Loucy (cell line): ENCODE data around the gene PCSK2.

Source experiments
- H2AFZ ChIP-seq: fragments of 200-600 bp; sonication (generic); 2 replicates; pipeline ENCODE4 v1.6.0; 2016; ENCODE audit warnings: antibody characterized with exemption, mild to moderate bottlenecking, low read length, moderate library complexity
- H3F3A ChIP-seq: fragments of 200-600 bp; 2 replicates; pipeline ENCODE4 v1.6.0; 2016; ENCODE audit warnings: antibody characterized with exemption, low read depth, mild to moderate bottlenecking
- H3K27me3 ChIP-seq: fragments of 200-600 bp; sonication (generic); 2 replicates; pipeline ENCODE4 v1.6.1; 2014; ENCODE audit warnings: low read length, mild to moderate bottlenecking; ENCODE audit not compliant: insufficient read depth, poor library complexity, severe bottlenecking
- H3K36me3 ChIP-seq: fragments of 200-600 bp; sonication (generic); 2 replicates; pipeline ENCODE4 v1.6.1; 2016; ENCODE audit warnings: low read length; ENCODE audit not compliant: insufficient read depth
- H3K4me1 ChIP-seq: fragments of 200-600 bp; sonication (generic); 2 replicates; pipeline ENCODE4 v1.5.1; 2014; ENCODE audit warnings: low read length, mild to moderate bottlenecking; ENCODE audit not compliant: insufficient read depth, poor library complexity, severe bottlenecking
- H3K4me2 ChIP-seq: fragments of 200-600 bp; sonication (generic); 2 replicates; pipeline ENCODE4 v1.6.0; 2014; ENCODE audit warnings: antibody characterized with exemption, low read length, low read depth, mild to moderate bottlenecking; ENCODE audit not compliant: poor library complexity, severe bottlenecking
- H3K4me3 ChIP-seq: fragments of 200-600 bp; sonication (generic); 2 replicates; pipeline ENCODE4 v1.5.1; 2014; ENCODE audit warnings: low read length, mild to moderate bottlenecking, mixed read lengths; ENCODE audit not compliant: poor library complexity, severe bottlenecking
- H3K79me2 ChIP-seq: fragments of 200-600 bp; sonication (generic); 2 replicates; pipeline ENCODE4 v1.6.1; 2014; ENCODE audit warnings: low read length; ENCODE audit not compliant: insufficient read depth
- H3K9ac ChIP-seq: fragments of 200-600 bp; sonication (generic); 2 replicates; pipeline ENCODE4 v1.6.0; 2014; ENCODE audit warnings: mild to moderate bottlenecking, low read depth, low read length, moderate library complexity; ENCODE audit not compliant: poor library complexity, severe bottlenecking
- H3K9me2 ChIP-seq: fragments of 200-600 bp; sonication (generic); replicated peaks from 2 replicates; pipeline ENCODE4 v1.6.1; 2016; ENCODE audit warnings: low read depth, low read length, mixed read lengths
- H3K9me3 ChIP-seq: fragments of 200-600 bp; sonication (generic); 2 replicates; pipeline ENCODE4 v1.6.1; 2014; ENCODE audit warnings: mild to moderate bottlenecking, antibody characterized with exemption, low read length, low read depth; ENCODE audit not compliant: insufficient read depth
- H4K20me1 ChIP-seq: fragments of 200-600 bp; sonication (generic); 2 replicates; pipeline ENCODE4 v1.6.0; 2014; ENCODE audit warnings: antibody characterized with exemption, low read length, mild to moderate bottlenecking; ENCODE audit not compliant: insufficient read depth, poor library complexity, severe bottlenecking
- EZH2phosphoT487 ChIP-seq: fragments of 200-600 bp; IDR thresholded peaks from 2 replicates; pipeline ENCODE4 v1.6.1; 2018; ENCODE audit warnings: antibody characterized with exemption, mild to moderate bottlenecking, moderate library complexity, borderline replicate concordance
- TF ChIP-seq, protein P1 (sequence below): fragments of 200-600 bp; sonication (generic); conservative IDR thresholded peaks from 2 replicates; pipeline ENCODE4 v1.5.1; 2014; ENCODE audit warnings: mild to moderate bottlenecking, antibody characterized with exemption, low read length

The PCSK2 gene

DNA sequence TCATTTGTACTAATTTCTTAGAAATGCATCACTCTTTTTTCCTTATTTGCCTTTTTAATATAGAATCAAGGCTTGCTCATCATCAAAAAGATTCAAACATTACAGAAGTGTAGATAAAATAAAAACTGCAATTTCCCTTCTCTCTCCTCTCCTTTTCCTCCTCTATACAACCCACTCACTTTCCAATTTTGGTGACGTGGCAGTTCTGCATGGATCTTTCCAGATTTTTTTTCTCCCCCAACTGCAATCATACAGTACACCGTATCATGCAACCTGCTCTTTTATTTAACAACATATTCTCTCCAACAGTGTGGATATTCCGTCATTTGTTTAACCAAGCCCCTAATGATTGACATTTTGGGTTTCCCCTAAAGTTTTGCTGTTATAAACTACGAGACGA, 163.8 kb downstream of the PCSK2 start:
- H3K9me2 ChIP-seq: no peaks in the 10 kb centered on the region
- no peaks in the 10 kb centered on the region for H3F3A ChIP-seq
- no peak overlapping the region for H2AFZ ChIP-seq
- no peaks in the 10 kb centered on the region for H3K79me2 ChIP-seq
- H3K36me3 ChIP-seq: no peaks in the 10 kb centered on the region
- no peaks in the 10 kb centered on the region for H3K27me3 ChIP-seq
- TF ChIP-seq, protein P1, sequence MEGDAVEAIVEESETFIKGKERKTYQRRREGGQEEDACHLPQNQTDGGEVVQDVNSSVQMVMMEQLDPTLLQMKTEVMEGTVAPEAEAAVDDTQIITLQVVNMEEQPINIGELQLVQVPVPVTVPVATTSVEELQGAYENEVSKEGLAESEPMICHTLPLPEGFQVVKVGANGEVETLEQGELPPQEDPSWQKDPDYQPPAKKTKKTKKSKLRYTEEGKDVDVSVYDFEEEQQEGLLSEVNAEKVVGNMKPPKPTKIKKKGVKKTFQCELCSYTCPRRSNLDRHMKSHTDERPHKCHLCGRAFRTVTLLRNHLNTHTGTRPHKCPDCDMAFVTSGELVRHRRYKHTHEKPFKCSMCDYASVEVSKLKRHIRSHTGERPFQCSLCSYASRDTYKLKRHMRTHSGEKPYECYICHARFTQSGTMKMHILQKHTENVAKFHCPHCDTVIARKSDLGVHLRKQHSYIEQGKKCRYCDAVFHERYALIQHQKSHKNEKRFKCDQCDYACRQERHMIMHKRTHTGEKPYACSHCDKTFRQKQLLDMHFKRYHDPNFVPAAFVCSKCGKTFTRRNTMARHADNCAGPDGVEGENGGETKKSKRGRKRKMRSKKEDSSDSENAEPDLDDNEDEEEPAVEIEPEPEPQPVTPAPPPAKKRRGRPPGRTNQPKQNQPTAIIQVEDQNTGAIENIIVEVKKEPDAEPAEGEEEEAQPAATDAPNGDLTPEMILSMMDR: no peak
- TF ChIP-seq EZH2phosphoT487: no peak
- H3K4me2 ChIP-seq: no peak overlapping the region
- H4K20me1 ChIP-seq: no peaks in the 10 kb centered on the region
- no peak overlapping the region for H3K9ac ChIP-seq
- H3K9me3 ChIP-seq: no peaks in the 10 kb centered on the region
- H3K4me1 ChIP-seq: no peaks in the 10 kb centered on the region
- H3K4me3 ChIP-seq: no peak overlapping the region

DNA sequence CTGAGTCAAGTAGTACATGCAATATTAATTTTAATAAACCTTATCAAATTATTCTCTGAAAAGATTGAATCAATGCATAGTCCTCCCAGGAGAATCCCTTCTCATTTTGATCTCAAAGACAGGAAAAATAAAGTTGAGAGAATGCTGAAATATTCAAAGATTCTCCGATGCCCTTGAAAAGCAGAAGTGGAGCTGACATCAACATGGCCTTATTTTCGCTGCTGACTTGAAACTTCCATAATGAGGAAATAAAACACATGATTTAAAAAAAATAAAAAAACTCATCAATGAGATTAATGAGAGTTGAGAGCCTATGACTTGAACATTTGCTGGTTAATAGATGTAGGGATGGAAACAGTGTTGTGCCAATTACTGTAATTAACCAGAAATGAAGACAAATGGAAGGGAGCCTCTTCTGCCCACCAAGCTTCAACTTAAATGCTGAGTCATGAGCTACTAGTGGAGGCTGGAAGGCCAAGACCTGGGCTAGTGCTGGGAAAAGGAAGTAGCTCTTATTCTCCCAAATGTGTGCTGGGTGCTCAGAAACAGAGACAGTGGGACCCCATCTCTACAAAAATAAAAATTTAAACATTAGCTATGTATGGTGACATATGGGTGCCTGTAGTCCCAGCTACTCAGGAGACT, 164.4 kb downstream of the PCSK2 start:
- Histone ChIP-seq H3K36me3 (no peaks in the 10 kb centered on the region), H4K20me1 (no peaks in the 10 kb centered on the region), H3K27me3 (no peaks in the 10 kb centered on the region), H2AFZ (no peak overlapping the region), H3K9me2 (no peaks in the 10 kb centered on the region), H3K4me3 (no peak overlapping the region), H3K9me3 (no peaks in the 10 kb centered on the region), H3K9ac (no peak overlapping the region), H3K4me1 (no peaks in the 10 kb centered on the region), H3F3A (no peaks in the 10 kb centered on the region), H3K4me2 (no peak overlapping the region), H3K79me2 (no peaks in the 10 kb centered on the region)
- TF ChIP-seq, protein P1: no peak
- no peak for TF ChIP-seq EZH2phosphoT487

DNA sequence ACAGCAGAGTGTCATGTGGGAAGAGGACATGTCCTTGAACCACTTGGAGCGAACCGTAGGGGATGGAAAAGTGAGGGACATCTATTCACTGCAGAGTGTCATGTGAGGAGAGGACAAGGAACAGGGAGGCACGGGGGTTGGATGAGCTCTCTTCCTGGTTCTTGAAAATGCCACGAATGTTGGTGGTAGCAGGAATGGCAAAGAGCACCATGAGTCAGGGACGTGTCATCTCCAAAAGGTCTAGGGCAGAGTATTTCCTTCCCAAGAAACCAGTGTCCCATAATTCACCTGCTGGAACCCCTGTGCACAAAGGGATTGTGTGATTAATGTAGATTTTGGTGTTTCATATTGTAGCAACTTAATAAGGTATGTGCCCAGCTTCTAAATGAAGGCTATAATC, 167.6 kb downstream of the PCSK2 start:
- Histone ChIP-seq H2AFZ (no peak overlapping the region), H3K4me3 (no peak overlapping the region), H3F3A (no peaks in the 10 kb centered on the region), H3K4me2 (no peak overlapping the region), H3K9me2 (no peaks in the 10 kb centered on the region), H3K9me3 (no peaks in the 10 kb centered on the region), H3K36me3 (no peaks in the 10 kb centered on the region), H3K79me2 (no peaks in the 10 kb centered on the region), H4K20me1 (no peaks in the 10 kb centered on the region), H3K9ac (no peak overlapping the region), H3K4me1 (no peaks in the 10 kb centered on the region), H3K27me3 (no peaks in the 10 kb centered on the region)
- TF ChIP-seq EZH2phosphoT487: no peak
- TF ChIP-seq, protein P1: no peak
